Measurements from ENCODE around the gene SEMA5A.

SEMA5A gene

GRCh38 chr5:9320652-9321051, 225.2 kb downstream of the SEMA5A start:
- Histone ChIP-seq H3K14ac (ENCODE audit: low read length in 2 of 2) (no peak overlapping the region), H3K9me3 (ENCODE audit: control insufficient read depth, low read length) (no peaks in the 10 kb centered on the region), H4K8ac (ENCODE audit: low read length) (no peak overlapping the region)

DNA sequence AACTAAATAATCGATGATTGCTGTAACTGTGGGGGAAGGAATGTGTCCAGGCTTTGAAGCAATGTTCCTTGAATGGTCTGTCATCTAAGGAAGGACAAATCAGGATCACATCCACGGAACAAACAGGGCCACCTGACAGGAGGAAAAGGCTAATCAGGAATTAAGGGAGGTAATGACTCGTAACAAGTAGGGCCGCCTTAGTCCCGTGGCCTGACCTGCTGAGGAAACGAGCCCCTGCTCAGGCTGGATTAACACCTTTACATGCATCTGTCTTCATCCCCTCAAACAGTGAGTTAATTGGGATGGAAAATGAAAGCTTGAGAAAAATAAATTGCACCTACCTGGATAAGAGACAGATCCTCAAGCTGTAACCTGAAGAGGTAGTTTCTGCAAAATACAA, 227.8 kb downstream of the SEMA5A start:
- Histone ChIP-seq H4K91ac (ENCODE audit: low read length) (no peak overlapping the region), H2BK15ac (ENCODE audit: low read depth, poor library complexity, severe bottlenecking) (no peak overlapping the region), H3K4me1 (ENCODE audit: control insufficient read depth, insufficient read depth, low read depth, low read length) (peaks cover 3% of the 10 kb centered on the region), H3K23ac (ENCODE audit: low read length in 2 of 2) (no peak overlapping the region), H3K9me3 (ENCODE audit: control insufficient read depth, low read length) (no peaks in the 10 kb centered on the region), H3K18ac (ENCODE audit: low read depth in 1 of 2, low read length in 2 of 2) (no peak overlapping the region), H3K27me3 (ENCODE audit: control insufficient read depth in 1 of 2, insufficient read depth in 1 of 2, low read length in 2 of 2) (no peaks in the 10 kb centered on the region), H3K4me2 (ENCODE audit: low read length, poor library complexity, severe bottlenecking) (no peak overlapping the region), H2BK120ac (ENCODE audit: low read depth, low read length) (no peak overlapping the region), H3K27ac (ENCODE audit: low read length, poor library complexity, severe bottlenecking) (no peak overlapping the region), H3K9ac (ENCODE audit: low read length) (no peak overlapping the region), H2AK5ac (ENCODE audit: low read length, severe bottlenecking) (no peak overlapping the region), H2AFZ (ENCODE audit: low read depth, low read length) (no peak overlapping the region), H4K8ac (ENCODE audit: low read length) (no peak overlapping the region), H3K4me3 (ENCODE audit: insufficient read depth in 1 of 2, low read depth in 1 of 2, low read length in 2 of 2) (no peak overlapping the region), H3K4ac (ENCODE audit: low read depth in 1 of 2, low read length in 2 of 2) (no peak overlapping the region), H2BK5ac (ENCODE audit: low read depth, low read length, poor library complexity, severe bottlenecking) (no peak overlapping the region), H3K36me3 (ENCODE audit: control insufficient read depth in 1 of 2, insufficient read depth in 2 of 2, low read depth in 1 of 2, low read length in 2 of 2) (peaks cover 0 to 3% of the 10 kb centered on the region in 2 experiments), H3K79me1 (replicated peaks; ENCODE audit: low read length, poor library complexity, severe bottlenecking) (peaks cover 21% of the 10 kb centered on the region), H3K14ac (ENCODE audit: low read length in 2 of 2) (no peak overlapping the region), H2BK12ac (ENCODE audit: low read length in 2 of 2) (no peak overlapping the region)
- WGBS: 92% methylated on average over 3 of the region's 6 CpGs
- DNase-seq: no peak

More at GRCh38 chr5:9320652-9321051, 225.2 kb downstream of the SEMA5A start:
- Histone ChIP-seq H2BK15ac (ENCODE audit: low read depth, poor library complexity, severe bottlenecking) (no peak overlapping the region), H2BK5ac (ENCODE audit: low read depth, low read length, poor library complexity, severe bottlenecking) (no peak overlapping the region), H3K23ac (ENCODE audit: low read length in 2 of 2) (no peak overlapping the region), H3K4ac (ENCODE audit: low read depth in 1 of 2, low read length in 2 of 2) (no peak overlapping the region), H3K4me1 (ENCODE audit: control insufficient read depth, insufficient read depth, low read depth, low read length) (peaks cover 3% of the 10 kb centered on the region), H3K27ac (ENCODE audit: low read length, poor library complexity, severe bottlenecking) (no peak overlapping the region), H3K27me3 (ENCODE audit: control insufficient read depth in 1 of 2, insufficient read depth in 1 of 2, low read length in 2 of 2) (no peaks in the 10 kb centered on the region), H4K91ac (ENCODE audit: low read length) (no peak overlapping the region), H2AFZ (ENCODE audit: low read depth, low read length) (no peak overlapping the region), H3K36me3 (ENCODE audit: control insufficient read depth in 1 of 2, insufficient read depth in 2 of 2, low read depth in 1 of 2, low read length in 2 of 2) (peaks cover 0 to 3% of the 10 kb centered on the region in 2 experiments), H3K79me1 (replicated peaks; ENCODE audit: low read length, poor library complexity, severe bottlenecking) (peaks cover 22% of the 10 kb centered on the region), H3K18ac (ENCODE audit: low read depth in 1 of 2, low read length in 2 of 2) (no peak overlapping the region), H3K9ac (ENCODE audit: low read length) (no peak overlapping the region), H3K4me2 (ENCODE audit: low read length, poor library complexity, severe bottlenecking) (no peak overlapping the region), H3K4me3 (ENCODE audit: insufficient read depth in 1 of 2, low read depth in 1 of 2, low read length in 2 of 2) (no peak overlapping the region), H2AK5ac (ENCODE audit: low read length, severe bottlenecking) (no peak overlapping the region), H2BK120ac (ENCODE audit: low read depth, low read length) (no peak overlapping the region), H2BK12ac (ENCODE audit: low read length in 2 of 2) (no peak overlapping the region)
- no peak for DNase-seq
- 95% methylated on average over 2 of the region's 3 CpGs for WGBS

DNA sequence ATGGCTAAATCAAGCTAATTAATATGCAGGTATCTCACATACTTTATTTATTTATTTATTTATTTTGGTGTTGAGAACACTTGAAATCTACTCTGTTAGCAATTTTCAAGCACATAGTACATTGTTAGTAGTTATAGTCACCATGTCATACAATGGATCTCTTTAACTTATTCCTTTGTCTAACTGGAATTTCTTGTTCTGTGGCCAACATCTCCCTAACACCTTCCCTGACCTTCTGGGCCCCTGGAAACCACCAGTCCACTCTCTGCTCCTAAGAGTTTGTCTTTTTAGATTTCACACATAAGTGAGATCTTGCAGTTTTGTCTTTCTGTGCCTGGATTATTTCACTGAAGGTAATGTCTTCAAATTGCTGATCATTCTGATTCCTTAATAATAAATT, 229.1 kb downstream of the SEMA5A start:
- Histone ChIP-seq H3K4me3 (ENCODE audit: insufficient read depth in 1 of 2, low read depth in 1 of 2, low read length in 2 of 2) (no peak overlapping the region), H3K27ac (ENCODE audit: low read length, poor library complexity, severe bottlenecking) (no peak overlapping the region), H3K23ac (ENCODE audit: low read length in 2 of 2) (no peak overlapping the region), H2AK5ac (ENCODE audit: low read length, severe bottlenecking) (no peak overlapping the region), H2BK15ac (ENCODE audit: low read depth, poor library complexity, severe bottlenecking) (no peak overlapping the region), H3K4ac (ENCODE audit: low read depth in 1 of 2, low read length in 2 of 2) (no peak overlapping the region), H4K8ac (ENCODE audit: low read length) (no peak overlapping the region), H3K9me3 (ENCODE audit: control insufficient read depth, low read length) (no peaks in the 10 kb centered on the region), H3K79me1 (replicated peaks; ENCODE audit: low read length, poor library complexity, severe bottlenecking) (peaks cover 19% of the 10 kb centered on the region), H3K14ac (ENCODE audit: low read length in 2 of 2) (no peak overlapping the region), H3K9ac (ENCODE audit: low read length) (no peak overlapping the region), H4K91ac (ENCODE audit: low read length) (no peak overlapping the region), H2AFZ (ENCODE audit: low read depth, low read length) (no peak overlapping the region), H3K27me3 (ENCODE audit: control insufficient read depth in 1 of 2, insufficient read depth in 1 of 2, low read length in 2 of 2) (no peaks in the 10 kb centered on the region), H2BK120ac (ENCODE audit: low read depth, low read length) (no peak overlapping the region), H2BK12ac (ENCODE audit: low read length in 2 of 2) (no peak overlapping the region), H2BK5ac (ENCODE audit: low read depth, low read length, poor library complexity, severe bottlenecking) (no peak overlapping the region), H3K4me1 (ENCODE audit: control insufficient read depth, insufficient read depth, low read depth, low read length) (peaks cover 1% of the 10 kb centered on the region), H3K18ac (ENCODE audit: low read depth in 1 of 2, low read length in 2 of 2) (no peak overlapping the region), H3K36me3 (ENCODE audit: control insufficient read depth in 1 of 2, insufficient read depth in 2 of 2, low read depth in 1 of 2, low read length in 2 of 2) (peaks cover 0 to 3% of the 10 kb centered on the region in 2 experiments), H3K4me2 (ENCODE audit: low read length, poor library complexity, severe bottlenecking) (no peak overlapping the region)
- no peak for DNase-seq

- H3K23ac ChIP-seq (ENCODE audit: low read length in 2 of 2): no peak overlapping the region
- no peaks in the 10 kb centered on the region for H3K9me3 ChIP-seq (ENCODE audit: control insufficient read depth, low read length)
- DNase-seq: no peak
- H3K4me2 ChIP-seq (ENCODE audit: low read length, poor library complexity, severe bottlenecking): no peak overlapping the region
- H3K79me1 ChIP-seq (replicated peaks; ENCODE audit: low read length, poor library complexity, severe bottlenecking): peaks cover 19% of the 10 kb centered on the region
- no peak overlapping the region for H2BK120ac ChIP-seq (ENCODE audit: low read depth, low read length)
- H4K8ac ChIP-seq (ENCODE audit: low read length): no peak overlapping the region
- H3K36me3 ChIP-seq (ENCODE audit: control insufficient read depth in 1 of 2, insufficient read depth in 2 of 2, low read depth in 1 of 2, low read length in 2 of 2): peaks cover 0 to 3% of the 10 kb centered on the region in 2 experiments
- H3K9ac ChIP-seq (ENCODE audit: low read length): no peak overlapping the region
- H2AFZ ChIP-seq (ENCODE audit: low read depth, low read length): no peak overlapping the region
- no peak overlapping the region for H3K4me3 ChIP-seq (ENCODE audit: insufficient read depth in 1 of 2, low read depth in 1 of 2, low read length in 2 of 2)
- H3K4me1 ChIP-seq (ENCODE audit: control insufficient read depth, insufficient read depth, low read depth, low read length): peaks cover 1% of the 10 kb centered on the region
- H2BK12ac ChIP-seq (ENCODE audit: low read length in 2 of 2): no peak overlapping the region
- no peak overlapping the region for H2BK5ac ChIP-seq (ENCODE audit: low read depth, low read length, poor library complexity, severe bottlenecking)
- H2BK15ac ChIP-seq (ENCODE audit: low read depth, poor library complexity, severe bottlenecking): no peak overlapping the region
- no peak overlapping the region for H2AK5ac ChIP-seq (ENCODE audit: low read length, severe bottlenecking)
- no peak overlapping the region for H3K14ac ChIP-seq (ENCODE audit: low read length in 2 of 2)
- 81% methylated on average over 1 of the region's 3 CpGs for WGBS
- no peak overlapping the region for H3K27ac ChIP-seq (ENCODE audit: low read length, poor library complexity, severe bottlenecking)
- no peak overlapping the region for H3K18ac ChIP-seq (ENCODE audit: low read depth in 1 of 2, low read length in 2 of 2)
- no peak overlapping the region for H4K91ac ChIP-seq (ENCODE audit: low read length)
- H3K27me3 ChIP-seq (ENCODE audit: control insufficient read depth in 1 of 2, insufficient read depth in 1 of 2, low read length in 2 of 2): no peaks in the 10 kb centered on the region
- no peak overlapping the region for H3K4ac ChIP-seq (ENCODE audit: low read depth in 1 of 2, low read length in 2 of 2)
Observed at GRCh38 chr5:9316041-9316440, 229.8 kb downstream of the SEMA5A start.

All from mesenchymal stem cell (in vitro differentiated cells and primary cell).